T-helper 9 cell (primary cell): Measurements from ENCODE around the gene COA6.

Source experiments
- DNase-seq: peaks from one replicate; pipeline ENCODE4 v3.0.0-alpha.2; 2020
- total RNA-seq, 2 donors: gene quantifications; one replicate each; lab custom pipeline; 2026; lab: John Stamatoyannopoulos, UW

Gene COA6
- 6.3 to 16.9 reads per million in 2 donors for total RNA-seq

GRCh38 chr1:234373064-234373958 lies at the start of gene COA6:
COA6 (plus strand) TSS chr1:234373456; CDS start chr1:234373467, 11 bp downstream.
- DNase-seq = peak; percentile 76

GRCh38 chr1:234324821-234325220 lies 48.4 kb upstream of the COA6 start:
- DNase-seq = no peak

GRCh38 chr1:234325878-234326496 lies 47.3 kb upstream of the COA6 start:
- DNase-seq = no peak

GRCh38 chr1:234326497-234327366 lies 46.5 kb upstream of the COA6 start:
- peak; percentile 53 for DNase-seq

GRCh38 chr1:234327577-234328164 lies 45.6 kb upstream of the COA6 start:
- DNase-seq = no peak

GRCh38 chr1:234330843-234331215 lies 42.4 kb upstream of the COA6 start:
- no peak for DNase-seq

- DNase-seq = no peak
Observed at GRCh38 chr1:234331507-234331906, 41.7 kb upstream of the COA6 start.

GRCh38 chr1:234336359-234336758 lies 36.9 kb upstream of the COA6 start:
- DNase-seq = no peak

GRCh38 chr1:234337233-234337632 lies 36.0 kb upstream of the COA6 start:
- no peak for DNase-seq

- DNase-seq = no peak
Observed at GRCh38 chr1:234340528-234340927, 32.7 kb upstream of the COA6 start.

- no peak for DNase-seq
Observed at GRCh38 chr1:234342774-234343173, 30.5 kb upstream of the COA6 start.

GRCh38 chr1:234345237-234345636 lies 28.0 kb upstream of the COA6 start:
- no peak for DNase-seq

GRCh38 chr1:234348964-234349363 lies 24.3 kb upstream of the COA6 start:
- DNase-seq = no peak

- DNase-seq = no peak
Observed at GRCh38 chr1:234355782-234356510, 17.3 kb upstream of the COA6 start.

- peak; percentile 13 for DNase-seq
Observed at GRCh38 chr1:234356615-234357269, 16.5 kb upstream of the COA6 start.

- DNase-seq = no peak
Observed at GRCh38 chr1:234357831-234358230, 15.4 kb upstream of the COA6 start.

GRCh38 chr1:234361102-234361603 lies 12.1 kb upstream of the COA6 start:
- DNase-seq = no peak

GRCh38 chr1:234362558-234362957 lies 10.7 kb upstream of the COA6 start:
- DNase-seq = no peak

GRCh38 chr1:234368320-234369032 lies 4.8 kb upstream of the COA6 start:
- peak; percentile 1 for DNase-seq

- DNase-seq = no peak
Observed at GRCh38 chr1:234369033-234369430, 4.2 kb upstream of the COA6 start.

GRCh38 chr1:234369784-234370183 lies 3.5 kb upstream of the COA6 start:
- DNase-seq = no peak
